Transverse colon (tissue), 3 donors: ENCODE data around the gene MYH14.

Experiments
- EP300 ChIP-seq: sonication (generic); formaldehyde crosslinking; IDR thresholded peaks from one replicate; pipeline ENCODE4 v1.6.1; 2017; ENCODE audit warnings: antibody characterized with exemption, low read depth
- POLR2A ChIP-seq: fragments of 450-650 bp; IDR thresholded peaks from one replicate; pipeline ENCODE4 v1.6.1; 2016; ENCODE audit warnings: antibody characterized with exemption, mild to moderate bottlenecking, moderate library complexity
- TF ChIP-seq, protein P1 (sequence below), 5 experiments: fragments of 200-600 bp in 3 of 5; fragments of 450-650 bp in 2 of 5; sonication (generic) in 3 of 5; IDR thresholded peaks; 1 replicate in 2 of 5; 2 replicates in 3 of 5; pipeline ENCODE4 v1.5.1; 2016 to 2017; ENCODE audit warnings: antibody characterized with exemption in 5 of 5, inconsistent platforms in 3 of 5, mild to moderate bottlenecking in 2 of 5, moderate library complexity in 1 of 5

DNA sequence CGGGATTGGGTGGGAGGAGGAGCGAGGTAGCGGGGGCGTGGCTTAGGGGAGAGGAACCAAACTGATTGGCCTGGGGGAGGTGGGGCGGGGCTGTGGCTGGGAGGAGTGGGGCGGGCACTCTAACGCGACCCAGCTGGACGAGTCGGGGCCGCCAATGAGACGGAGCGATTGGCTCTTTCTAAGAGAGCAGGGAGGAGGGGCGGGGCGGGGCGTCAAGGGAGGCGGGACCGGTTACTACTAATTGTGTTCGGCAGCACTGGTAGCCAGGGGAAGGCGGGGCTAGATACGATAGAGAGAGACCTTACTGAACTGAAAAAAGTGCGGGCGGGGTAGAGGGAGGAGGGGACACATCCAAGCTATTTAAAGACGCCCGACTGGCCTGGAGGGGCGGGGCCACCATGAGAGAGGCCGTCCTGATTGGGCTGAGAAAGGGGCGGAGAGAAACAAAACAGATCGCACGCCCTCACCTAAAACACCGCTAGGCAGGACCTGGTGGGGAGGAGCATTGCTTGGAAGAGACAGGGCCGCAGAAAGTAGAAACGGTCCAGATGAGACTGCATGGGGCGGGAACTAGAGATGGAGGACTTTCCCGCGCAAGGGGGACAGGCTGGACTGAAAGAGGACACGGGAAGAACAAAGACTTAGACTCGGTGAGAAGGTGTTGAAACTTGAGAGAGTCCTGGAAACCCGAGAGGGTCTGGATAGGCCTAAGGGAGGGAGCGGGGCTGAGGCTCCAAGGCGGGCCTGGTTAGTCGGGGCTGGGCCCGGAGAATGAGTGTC is 125.9 kb downstream of the MYH14 start, which contains the start of gene KCNC3:
- TF ChIP-seq EP300 (no peak), POLR2A (peak; percentile 37)
- TF ChIP-seq, protein P1, sequence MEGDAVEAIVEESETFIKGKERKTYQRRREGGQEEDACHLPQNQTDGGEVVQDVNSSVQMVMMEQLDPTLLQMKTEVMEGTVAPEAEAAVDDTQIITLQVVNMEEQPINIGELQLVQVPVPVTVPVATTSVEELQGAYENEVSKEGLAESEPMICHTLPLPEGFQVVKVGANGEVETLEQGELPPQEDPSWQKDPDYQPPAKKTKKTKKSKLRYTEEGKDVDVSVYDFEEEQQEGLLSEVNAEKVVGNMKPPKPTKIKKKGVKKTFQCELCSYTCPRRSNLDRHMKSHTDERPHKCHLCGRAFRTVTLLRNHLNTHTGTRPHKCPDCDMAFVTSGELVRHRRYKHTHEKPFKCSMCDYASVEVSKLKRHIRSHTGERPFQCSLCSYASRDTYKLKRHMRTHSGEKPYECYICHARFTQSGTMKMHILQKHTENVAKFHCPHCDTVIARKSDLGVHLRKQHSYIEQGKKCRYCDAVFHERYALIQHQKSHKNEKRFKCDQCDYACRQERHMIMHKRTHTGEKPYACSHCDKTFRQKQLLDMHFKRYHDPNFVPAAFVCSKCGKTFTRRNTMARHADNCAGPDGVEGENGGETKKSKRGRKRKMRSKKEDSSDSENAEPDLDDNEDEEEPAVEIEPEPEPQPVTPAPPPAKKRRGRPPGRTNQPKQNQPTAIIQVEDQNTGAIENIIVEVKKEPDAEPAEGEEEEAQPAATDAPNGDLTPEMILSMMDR (IDR thresholded peaks at IDR 0.05), result no peak
